DOHH2 (cell line): ENCODE measurements around the gene NFATC3.

Source experiments
- H3F3A ChIP-seq: fragments of 200-600 bp; sonication (generic), shearing (Covaris generic); 2 replicates; pipeline ENCODE4 v1.6.0; 2016; ENCODE audit warnings: antibody characterized with exemption, mild to moderate bottlenecking; ENCODE audit not compliant: control insufficient read depth, insufficient read depth
- H3K27ac ChIP-seq: fragments of 200-600 bp; sonication (generic); 2 replicates; pipeline ENCODE4 v1.5.1; 2014; ENCODE audit warnings: low read depth, mild to moderate bottlenecking, low read length, moderate library complexity
- H3K27me3 ChIP-seq: fragments of 200-600 bp; sonication (generic); 2 replicates; pipeline ENCODE4 v1.6.1; 2014; ENCODE audit warnings: mild to moderate bottlenecking, low read length, mixed read lengths; ENCODE audit not compliant: control insufficient read depth
- H3K36me3 ChIP-seq: fragments of 200-600 bp; sonication (generic); 2 replicates; pipeline ENCODE4 v1.6.1; 2014; ENCODE audit warnings: mild to moderate bottlenecking, low read length, moderate library complexity, mixed read lengths; ENCODE audit not compliant: control insufficient read depth
- H3K4me1 ChIP-seq: fragments of 200-600 bp; sonication (generic); 2 replicates; pipeline ENCODE4 v1.6.1; 2014; ENCODE audit warnings: mild to moderate bottlenecking, low read length, mixed read lengths; ENCODE audit not compliant: control insufficient read depth
- H3K4me2 ChIP-seq: fragments of 200-600 bp; sonication (generic); 2 replicates; pipeline ENCODE4 v1.6.0; 2014; ENCODE audit warnings: mild to moderate bottlenecking, low read length, moderate library complexity
- H3K4me3 ChIP-seq: fragments of 200-600 bp; sonication (generic); 2 replicates; pipeline ENCODE4 v1.5.1; 2014; ENCODE audit warnings: mild to moderate bottlenecking, low read length, mixed read lengths
- H3K79me2 ChIP-seq: fragments of 200-600 bp; sonication (generic); 2 replicates; pipeline ENCODE4 v1.6.1; 2014; ENCODE audit warnings: mild to moderate bottlenecking, low read length, mixed read lengths; ENCODE audit not compliant: control insufficient read depth
- H3K9me2 ChIP-seq: fragments of 200-600 bp; sonication (generic); replicated peaks from 2 replicates; pipeline ENCODE4 v1.6.1; 2014; ENCODE audit warnings: mild to moderate bottlenecking, low read length, mixed read lengths; ENCODE audit not compliant: control insufficient read depth
- H3K9me3 ChIP-seq: fragments of 200-600 bp; sonication (generic); 2 replicates; pipeline ENCODE4 v1.6.1; 2014; ENCODE audit warnings: antibody characterized with exemption, low read length, mixed read lengths; ENCODE audit not compliant: control insufficient read depth, insufficient read depth
- H4K20me1 ChIP-seq: fragments of 200-600 bp; sonication (generic); 2 replicates; pipeline ENCODE4 v1.6.0; 2014; ENCODE audit warnings: low read depth, mild to moderate bottlenecking, antibody characterized with exemption, low read length, moderate library complexity; ENCODE audit not compliant: control insufficient read depth, insufficient read depth
- EZH2phosphoT487 ChIP-seq: fragments of 200-600 bp; sonication (generic); IDR thresholded peaks from 2 replicates; pipeline ENCODE4 v1.6.1; 2017; ENCODE audit warnings: borderline replicate concordance, mild to moderate bottlenecking, antibody characterized with exemption, low read length, moderate library complexity, mixed read lengths
- TF ChIP-seq, protein P1 (sequence below): fragments of 200-600 bp; sonication (generic); IDR thresholded peaks from one replicate; pipeline ENCODE4 v1.5.1; 2014; ENCODE audit warnings: antibody characterized with exemption, mild to moderate bottlenecking, low read depth, low read length; ENCODE audit not compliant: poor library complexity, severe bottlenecking

NFATC3 gene

DNA sequence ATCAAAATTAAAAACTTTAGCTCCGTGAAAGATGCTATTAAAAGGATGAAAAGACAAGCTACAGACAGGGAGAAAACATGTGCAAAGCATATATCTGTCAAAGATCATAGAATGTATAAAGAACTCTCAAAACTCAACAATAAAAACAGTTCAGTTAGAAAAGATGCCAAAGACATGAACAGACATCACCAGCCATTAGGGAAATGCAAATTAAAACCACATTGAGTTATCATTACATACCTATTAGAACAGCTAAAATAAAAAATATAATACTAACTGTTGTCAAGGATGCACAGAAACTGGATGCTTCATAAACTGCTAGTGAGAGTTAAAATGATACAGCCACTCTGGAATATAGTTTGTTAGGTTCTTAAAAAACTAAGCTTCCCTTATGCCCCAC lies 58.8 kb downstream of the NFATC3 start:
- H4K20me1 ChIP-seq: no peaks in the 10 kb centered on the region
- H3K4me3 ChIP-seq: no peak overlapping the region
- H3K79me2 ChIP-seq: peaks cover 37% of the 10 kb centered on the region
- H3K4me1 ChIP-seq: no peaks in the 10 kb centered on the region
- no peaks in the 10 kb centered on the region for H3K27me3 ChIP-seq
- H3K36me3 ChIP-seq: peaks cover 12% of the 10 kb centered on the region
- no peak overlapping the region for H3K4me2 ChIP-seq
- no peaks in the 10 kb centered on the region for H3K9me2 ChIP-seq
- TF ChIP-seq, protein P1, sequence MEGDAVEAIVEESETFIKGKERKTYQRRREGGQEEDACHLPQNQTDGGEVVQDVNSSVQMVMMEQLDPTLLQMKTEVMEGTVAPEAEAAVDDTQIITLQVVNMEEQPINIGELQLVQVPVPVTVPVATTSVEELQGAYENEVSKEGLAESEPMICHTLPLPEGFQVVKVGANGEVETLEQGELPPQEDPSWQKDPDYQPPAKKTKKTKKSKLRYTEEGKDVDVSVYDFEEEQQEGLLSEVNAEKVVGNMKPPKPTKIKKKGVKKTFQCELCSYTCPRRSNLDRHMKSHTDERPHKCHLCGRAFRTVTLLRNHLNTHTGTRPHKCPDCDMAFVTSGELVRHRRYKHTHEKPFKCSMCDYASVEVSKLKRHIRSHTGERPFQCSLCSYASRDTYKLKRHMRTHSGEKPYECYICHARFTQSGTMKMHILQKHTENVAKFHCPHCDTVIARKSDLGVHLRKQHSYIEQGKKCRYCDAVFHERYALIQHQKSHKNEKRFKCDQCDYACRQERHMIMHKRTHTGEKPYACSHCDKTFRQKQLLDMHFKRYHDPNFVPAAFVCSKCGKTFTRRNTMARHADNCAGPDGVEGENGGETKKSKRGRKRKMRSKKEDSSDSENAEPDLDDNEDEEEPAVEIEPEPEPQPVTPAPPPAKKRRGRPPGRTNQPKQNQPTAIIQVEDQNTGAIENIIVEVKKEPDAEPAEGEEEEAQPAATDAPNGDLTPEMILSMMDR: no peak
- TF ChIP-seq EZH2phosphoT487: no peak
- H3K27ac ChIP-seq: no peak overlapping the region
- peaks cover 3% of the 10 kb centered on the region; the same call in 1 of the 2 replicates for H3F3A ChIP-seq
- H3K9me3 ChIP-seq: no peaks in the 10 kb centered on the region

DNA sequence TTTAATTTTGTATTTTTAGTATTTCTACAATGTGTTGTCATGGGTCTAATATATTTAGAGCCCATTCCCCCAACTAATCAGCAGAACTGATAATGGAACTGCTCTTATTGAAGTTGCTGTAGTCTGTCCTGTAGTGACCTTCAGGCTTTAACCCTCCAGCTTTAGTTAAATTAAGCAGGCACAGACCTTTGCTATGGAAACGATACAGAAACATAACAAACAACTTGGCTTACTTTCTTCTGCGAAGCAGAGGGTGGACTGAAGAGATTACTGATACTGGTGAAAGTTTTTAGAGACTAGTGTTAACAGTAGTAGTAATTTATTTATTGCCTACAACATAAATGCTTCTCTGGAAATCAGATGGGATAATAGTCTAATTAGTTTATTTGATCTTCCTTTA lies 61.4 kb downstream of the NFATC3 start:
- Histone ChIP-seq H3K79me2 (peaks cover 23% of the 10 kb centered on the region), H4K20me1 (no peaks in the 10 kb centered on the region), H3K27me3 (no peaks in the 10 kb centered on the region), H3F3A (peaks cover 3% of the 10 kb centered on the region; the same call in 1 of the 2 replicates), H3K4me3 (no peak overlapping the region), H3K4me2 (no peak overlapping the region), H3K9me3 (no peaks in the 10 kb centered on the region), H3K27ac (no peak overlapping the region), H3K9me2 (no peaks in the 10 kb centered on the region), H3K4me1 (no peaks in the 10 kb centered on the region), H3K36me3 (peaks cover 8% of the 10 kb centered on the region; the same call in 1 of the 2 replicates)
- no peak for TF ChIP-seq EZH2phosphoT487
- TF ChIP-seq, protein P1: no peak

DNA sequence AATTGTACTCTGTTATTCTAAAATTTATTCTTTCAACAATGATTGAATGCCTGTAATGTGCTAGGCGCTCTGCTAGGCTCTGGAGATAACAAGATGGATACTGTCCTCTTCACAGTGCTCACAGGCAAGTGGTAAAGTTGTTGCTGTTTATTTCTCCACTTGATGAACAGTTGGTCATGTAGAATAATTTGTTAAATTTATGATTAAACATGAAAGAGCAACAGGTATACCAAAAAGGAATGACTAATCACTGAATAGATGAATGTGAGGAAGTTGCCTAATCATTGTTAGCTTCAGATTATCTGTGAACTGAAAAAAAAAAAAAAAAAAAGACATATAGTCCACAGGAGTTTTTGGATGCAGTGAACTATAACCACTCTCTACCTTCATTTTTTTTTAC lies 62.3 kb downstream of the NFATC3 start:
- Histone ChIP-seq H3K4me2 (no peak overlapping the region), H3K9me3 (no peaks in the 10 kb centered on the region), H3F3A (peaks cover 3% of the 10 kb centered on the region; the same call in 1 of the 2 replicates), H3K27ac (no peak overlapping the region), H3K9me2 (no peaks in the 10 kb centered on the region), H3K4me1 (no peaks in the 10 kb centered on the region), H3K4me3 (no peak overlapping the region), H4K20me1 (no peaks in the 10 kb centered on the region), H3K36me3 (peaks cover 8% of the 10 kb centered on the region; the same call in 1 of the 2 replicates), H3K79me2 (peaks cover 14% of the 10 kb centered on the region), H3K27me3 (no peaks in the 10 kb centered on the region)
- TF ChIP-seq, protein P1: no peak

DNA sequence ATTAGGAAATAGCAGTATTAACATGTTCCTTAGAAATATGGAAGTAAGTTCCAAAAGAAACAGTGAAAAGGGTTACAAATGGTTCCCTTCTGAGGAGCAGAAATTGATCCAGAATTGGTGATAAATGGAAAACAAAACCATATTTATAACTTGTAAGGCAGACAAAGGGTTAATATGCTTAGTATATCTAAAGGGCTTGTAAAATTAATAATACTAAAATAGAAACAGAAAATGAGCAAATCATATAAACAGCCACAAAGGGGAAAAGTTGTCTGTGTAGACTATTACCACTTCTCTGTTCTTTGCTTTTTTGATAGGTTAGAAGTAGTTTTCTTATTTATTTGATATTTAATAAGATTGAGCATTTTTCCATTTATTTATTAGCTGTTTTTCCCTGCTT lies 64.4 kb downstream of the NFATC3 start:
- H3K9me2 ChIP-seq: no peaks in the 10 kb centered on the region
- no peaks in the 10 kb centered on the region for H3K27me3 ChIP-seq
- H4K20me1 ChIP-seq: no peaks in the 10 kb centered on the region
- H3F3A ChIP-seq: peaks cover 3% of the 10 kb centered on the region; the same call in 1 of the 2 replicates
- H3K27ac ChIP-seq: no peak overlapping the region
- peaks cover 8% of the 10 kb centered on the region; the same call in 1 of the 2 replicates for H3K36me3 ChIP-seq
- TF ChIP-seq EZH2phosphoT487: no peak
- TF ChIP-seq, protein P1: no peak
- H3K79me2 ChIP-seq: peaks cover 10% of the 10 kb centered on the region
- no peaks in the 10 kb centered on the region for H3K4me1 ChIP-seq
- H3K4me3 ChIP-seq: no peak overlapping the region
- H3K4me2 ChIP-seq: no peak overlapping the region
- H3K9me3 ChIP-seq: no peaks in the 10 kb centered on the region
